Transverse colon (tissue), 4 donors: ENCODE results near the gene VASH2.

Source experiments
- POLR2A ChIP-seq: fragments of 450-650 bp; IDR thresholded peaks from one replicate; pipeline ENCODE4 v1.6.1; 2016; ENCODE audit warnings: antibody characterized with exemption, mild to moderate bottlenecking, moderate library complexity
- POLR2AphosphoS5 ChIP-seq, 3 donors: sonication (generic); formaldehyde crosslinking; IDR thresholded peaks; one replicate each; pipeline ENCODE4 v1.6.1; 2016; ENCODE audit warnings: antibody characterized with exemption in 3 of 3
- TF ChIP-seq, protein P1 (sequence below), 5 experiments: fragments of 200-600 bp in 3 of 5; fragments of 450-650 bp in 2 of 5; sonication (generic) in 3 of 5; IDR thresholded peaks; 1 replicate in 2 of 5; 2 replicates in 3 of 5; pipeline ENCODE4 v1.5.1; 2016 to 2017; ENCODE audit warnings: antibody characterized with exemption in 5 of 5, inconsistent platforms in 3 of 5, mild to moderate bottlenecking in 2 of 5, moderate library complexity in 1 of 5

GRCh38 chr1:212962509-212962908 is 12.2 kb downstream of the VASH2 start:
- TF ChIP-seq, protein P1, sequence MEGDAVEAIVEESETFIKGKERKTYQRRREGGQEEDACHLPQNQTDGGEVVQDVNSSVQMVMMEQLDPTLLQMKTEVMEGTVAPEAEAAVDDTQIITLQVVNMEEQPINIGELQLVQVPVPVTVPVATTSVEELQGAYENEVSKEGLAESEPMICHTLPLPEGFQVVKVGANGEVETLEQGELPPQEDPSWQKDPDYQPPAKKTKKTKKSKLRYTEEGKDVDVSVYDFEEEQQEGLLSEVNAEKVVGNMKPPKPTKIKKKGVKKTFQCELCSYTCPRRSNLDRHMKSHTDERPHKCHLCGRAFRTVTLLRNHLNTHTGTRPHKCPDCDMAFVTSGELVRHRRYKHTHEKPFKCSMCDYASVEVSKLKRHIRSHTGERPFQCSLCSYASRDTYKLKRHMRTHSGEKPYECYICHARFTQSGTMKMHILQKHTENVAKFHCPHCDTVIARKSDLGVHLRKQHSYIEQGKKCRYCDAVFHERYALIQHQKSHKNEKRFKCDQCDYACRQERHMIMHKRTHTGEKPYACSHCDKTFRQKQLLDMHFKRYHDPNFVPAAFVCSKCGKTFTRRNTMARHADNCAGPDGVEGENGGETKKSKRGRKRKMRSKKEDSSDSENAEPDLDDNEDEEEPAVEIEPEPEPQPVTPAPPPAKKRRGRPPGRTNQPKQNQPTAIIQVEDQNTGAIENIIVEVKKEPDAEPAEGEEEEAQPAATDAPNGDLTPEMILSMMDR (IDR thresholded peaks at IDR 0.05): no peak
- no peak for TF ChIP-seq POLR2AphosphoS5 (IDR thresholded peaks at IDR 0.05)
- no peak for TF ChIP-seq POLR2A
